HepG2 (cell line): Measurements from ENCODE around the gene FGGY. TPM values are rescaled to one million over a fixed set of nuclear protein-coding genes. Genes with fewer than 3 reads are reported as not detected.
A peak's percentile ranks its signal among the peaks of the same experiment; 100 is the strongest.

Experiments
- ETV5 ChIP-seq: IDR thresholded peaks from 2 replicates; pipeline ENCODE4 v1.6.1; 2018; ENCODE audit warnings: missing biosample characterization, missing genetic modification reagents, inconsistent platforms, borderline replicate concordance
- GFI1 ChIP-seq: sonication (generic); formaldehyde crosslinking; IDR thresholded peaks from 2 replicates; pipeline ENCODE4 v1.5.0; 2020; ENCODE audit warnings: missing genetic modification reagents, mild to moderate bottlenecking, borderline replicate concordance
- HNF4A ChIP-seq: sonication (generic); formaldehyde crosslinking; IDR thresholded peaks from 2 replicates; pipeline ENCODE4 v1.4.0; 2020; ENCODE audit warnings: missing genetic modification reagents
- KLF13 ChIP-seq: sonication (generic); formaldehyde crosslinking; IDR thresholded peaks from 2 replicates; pipeline ENCODE4 v1.4.0; 2020; ENCODE audit warnings: mild to moderate bottlenecking, missing genetic modification reagents
- MAX ChIP-seq: IDR thresholded peaks from 2 replicates; pipeline ENCODE4 v1.6.1; 2012; ENCODE audit warnings: inconsistent platforms
- MYPOP ChIP-seq: sonication (generic); formaldehyde crosslinking; IDR thresholded peaks from 2 replicates; pipeline ENCODE4 v1.8.1; 2023; ENCODE audit warnings: mild to moderate bottlenecking, moderate library complexity, missing genetic modification reagents
- NFIC ChIP-seq: IDR thresholded peaks from 2 replicates; pipeline ENCODE4 v1.6.1; 2012; ENCODE audit warnings: mild to moderate bottlenecking, low read length, inconsistent platforms
- NR3C1 ChIP-seq: sonication (generic); formaldehyde crosslinking; IDR thresholded peaks from 2 replicates; pipeline ENCODE4 v1.4.0; 2020; ENCODE audit warnings: missing genetic modification reagents
- POLR2A ChIP-seq, 2 experiments: IDR thresholded peaks; 2 replicates each; pipeline ENCODE4 v1.6.1; 2011; ENCODE audit warnings: low read depth in 2 of 2, low read length in 2 of 2, mild to moderate bottlenecking in 1 of 2, moderate library complexity in 1 of 2; ENCODE audit not compliant: insufficient read depth in 1 of 2
- RFXANK ChIP-seq: IDR thresholded peaks from 2 replicates; pipeline ENCODE4 v1.6.1; 2016
- SETDB1 ChIP-seq: sonication (generic); formaldehyde crosslinking; IDR thresholded peaks from 2 replicates; pipeline ENCODE4 v1.5.1; 2020; ENCODE audit warnings: missing genetic modification reagents, mild to moderate bottlenecking, borderline replicate concordance
- SNAPC4 ChIP-seq: sonication (generic); formaldehyde crosslinking; IDR thresholded peaks from 2 replicates; pipeline ENCODE4 v1.4.0; 2020; ENCODE audit warnings: mild to moderate bottlenecking, missing genetic modification reagents
- THRA ChIP-seq: sonication (generic); formaldehyde crosslinking; IDR thresholded peaks from 2 replicates; pipeline ENCODE4 v1.4.0; 2020; ENCODE audit warnings: missing genetic modification reagents, borderline replicate concordance
- XRCC5 ChIP-seq: fragments of 200-400 bp; formaldehyde crosslinking; optimal IDR thresholded peaks from 2 replicates; pipeline ENCODE3; 2017; ENCODE audit warnings: mild to moderate bottlenecking, low read length
- ZFP82 ChIP-seq: sonication (generic); formaldehyde crosslinking; IDR thresholded peaks from 2 replicates; pipeline ENCODE4 v1.5.1; 2020; ENCODE audit warnings: mild to moderate bottlenecking, missing genetic modification reagents, borderline replicate concordance
- ZNF317 ChIP-seq: sonication (generic); formaldehyde crosslinking; IDR thresholded peaks from 2 replicates; pipeline ENCODE4 v1.5.0; 2020; ENCODE audit warnings: mild to moderate bottlenecking, missing genetic modification reagents
- ZNF331 ChIP-seq: sonication (generic); formaldehyde crosslinking; IDR thresholded peaks from 2 replicates; pipeline ENCODE4 v1.4.0; 2020; ENCODE audit warnings: missing genetic modification reagents
- ZNF33A ChIP-seq: sonication (generic); formaldehyde crosslinking; IDR thresholded peaks from 2 replicates; pipeline ENCODE4 v1.5.1; 2020; ENCODE audit warnings: missing genetic modification reagents, mild to moderate bottlenecking, moderate library complexity, borderline replicate concordance
- ZNF572 ChIP-seq: sonication (generic); formaldehyde crosslinking; IDR thresholded peaks from 2 replicates; pipeline ENCODE4 v1.5.1; 2020; ENCODE audit warnings: mild to moderate bottlenecking, missing genetic modification reagents
- ZNF576 ChIP-seq: sonication (generic); formaldehyde crosslinking; IDR thresholded peaks from 2 replicates; pipeline ENCODE4 v1.4.0; 2020; ENCODE audit warnings: mild to moderate bottlenecking, missing genetic modification reagents
- ZNF773 ChIP-seq: sonication (generic); formaldehyde crosslinking; IDR thresholded peaks from 2 replicates; pipeline ENCODE4 v1.4.0; 2020; ENCODE audit warnings: missing genetic modification reagents, borderline replicate concordance
- polyA plus RNA-seq, 8 experiments: library from polyadenylated mRNA; depleted of rRNA in 3 of 8; stranded (reverse) in 7 of 8; unstranded in 1 of 8; fragments of >200 nt; fragmentation: Illumina TruSeq in 4 of 8; extraction: Trizol in 4 of 8; gene quantifications; 2 replicates each; pipeline versions ENCODE4 v1.2.1 to v1.2.3, GENCODE V29; 2011 to 2016; ENCODE audit warnings: low read depth in 4 of 8, missing spikeins in 1 of 8, mixed read lengths in 1 of 8; ENCODE audit not compliant: insufficient read depth in 1 of 8
- total RNA-seq, 5 experiments: library from RNA; depleted of rRNA; stranded (reverse); fragments of >200 nt; fragmentation: Illumina TruSeq; extraction: Trizol; gene quantifications; 2 replicates each; pipeline ENCODE4 v1.2.3, GENCODE V29; 2016; ENCODE audit warnings: low read depth in 1 of 5

Gene FGGY
- total and polyA plus RNA-seq, 2 of the 13 experiments (the other 11 are each of a cell fraction or from before 2014, with no cell fraction given): 15.7 to 27.5 TPM

- peak; percentile 79; the same call in 1 of the 2 replicates for TF ChIP-seq THRA (CRISPR knock-in tag)
- TF ChIP-seq MYPOP (CRISPR knock-in tag): no peak
- 0 out of 2 replicates have a peak, but pooled peaks have one; percentile 22 for TF ChIP-seq MAX
- TF ChIP-seq NR3C1 (CRISPR knock-in tag): no peak
- TF ChIP-seq XRCC5: no peak
- TF ChIP-seq SNAPC4 (CRISPR knock-in tag): 0 out of 2 replicates have a peak, but pooled peaks have one; percentile 36
- no peak for TF ChIP-seq POLR2A (IDR thresholded peaks at IDR 0.05; ENCODE audit: insufficient read depth in 1 of 2, low read depth in 2 of 2, low read length in 2 of 2)
- TF ChIP-seq GFI1 (CRISPR knock-in tag): peak; percentile 84; the same call in 1 of the 2 replicates
- no peak for TF ChIP-seq ZFP82
- TF ChIP-seq ZNF317 (CRISPR knock-in tag): 0 out of 2 replicates have a peak, but pooled peaks have one; percentile 8
- TF ChIP-seq ZNF33A (CRISPR knock-in tag): no peak
- TF ChIP-seq NFIC: peak; percentile 90
- TF ChIP-seq SETDB1 (CRISPR knock-in tag): no peak
- no peak for TF ChIP-seq ZNF773 (CRISPR knock-in tag)
- no peak for TF ChIP-seq KLF13 (CRISPR knock-in tag)
- TF ChIP-seq HNF4A (CRISPR knock-in tag): peak; percentile 80
- no peak for TF ChIP-seq RFXANK
- TF ChIP-seq ZNF331 (CRISPR knock-in tag): peak; percentile 67; the same call in 1 of the 2 replicates
- TF ChIP-seq ZNF572 (CRISPR knock-in tag): no peak
- peak; percentile 55; the same call in 1 of the 2 replicates for TF ChIP-seq ETV5
- no peak for TF ChIP-seq ZNF576 (CRISPR knock-in tag)
Observed at GRCh38 chr1:59511476-59512465, 214.9 kb downstream of the FGGY start (continued).
